GM10248 (cell line): ENCODE data around the gene DQX1.
A peak's percentile ranks its signal among the peaks of the same experiment; 100 is the strongest.
"Not testable (repeated sequence)": the region's sequence is repeated elsewhere in the genome, so short reads cannot be mapped to it uniquely, and the experiment has no call there.

ENCODE experiments used
- CTCF ChIA-PET: fragments of 300-600 bp; sonication (Branson Sonifier 250); formaldehyde crosslinking; extraction: SDS; loops from one replicate; lab custom pipeline; 2021; ENCODE audit warnings: antibody characterized with exemption; lab: Yijun Ruan, JAX
- POLR2A ChIA-PET: fragments of 350-650 bp; sonication (Branson Sonifier 250); formaldehyde crosslinking; extraction: SDS; loops from one replicate; lab custom pipeline; 2020; ENCODE audit warnings: antibody characterized with exemption; lab: Yijun Ruan, JAX
- DNase-seq: peaks from one replicate; pipeline ENCODE4 v3.0.0; 2012; ENCODE audit errors: extremely low spot score
- TF ChIP-seq, protein P1 (sequence below): IDR thresholded peaks from 2 replicates; pipeline ENCODE4 v1.5.1; 2012; ENCODE audit warnings: mild to moderate bottlenecking, low read depth; ENCODE audit errors: extremely low read depth, missing control alignments, control extremely low read depth

DQX1 gene

DNA sequence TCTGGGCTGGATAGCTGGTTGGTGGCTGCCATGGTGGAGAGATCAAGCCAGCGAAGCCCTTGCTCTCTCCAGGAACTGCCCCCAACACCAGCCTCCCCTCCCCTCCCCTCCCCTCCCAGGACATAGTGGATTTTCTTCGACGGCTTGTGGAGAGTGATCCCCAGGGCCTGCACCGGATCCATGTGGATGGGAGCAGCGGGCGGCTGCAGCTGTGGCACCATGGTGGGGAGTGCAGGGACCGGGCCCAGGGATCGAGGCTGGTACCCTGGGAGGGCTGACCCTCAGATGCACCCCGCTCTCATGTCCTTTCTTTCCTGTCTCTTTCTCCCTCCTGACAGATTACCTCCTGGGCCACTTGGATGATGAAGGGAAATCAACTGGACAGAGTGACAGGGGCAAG is 36.1 kb downstream of the DQX1 start:
- no peak for DNase-seq
- POLR2A ChIA-PET: interaction anchor here (0.9 kb wide), 1 partner anchor 11 kb away, joined by 3 read pairs; no protein-coding TSS in a partner anchor
- CTCF ChIA-PET: interaction anchor here (0.9 to 2.5 kb wide), 6 partner anchors 9 to 99 kb away, joined by 3 to 10 read pairs (median 4); partner anchors contain the start of gene LBX2
- TF ChIP-seq, protein P1, sequence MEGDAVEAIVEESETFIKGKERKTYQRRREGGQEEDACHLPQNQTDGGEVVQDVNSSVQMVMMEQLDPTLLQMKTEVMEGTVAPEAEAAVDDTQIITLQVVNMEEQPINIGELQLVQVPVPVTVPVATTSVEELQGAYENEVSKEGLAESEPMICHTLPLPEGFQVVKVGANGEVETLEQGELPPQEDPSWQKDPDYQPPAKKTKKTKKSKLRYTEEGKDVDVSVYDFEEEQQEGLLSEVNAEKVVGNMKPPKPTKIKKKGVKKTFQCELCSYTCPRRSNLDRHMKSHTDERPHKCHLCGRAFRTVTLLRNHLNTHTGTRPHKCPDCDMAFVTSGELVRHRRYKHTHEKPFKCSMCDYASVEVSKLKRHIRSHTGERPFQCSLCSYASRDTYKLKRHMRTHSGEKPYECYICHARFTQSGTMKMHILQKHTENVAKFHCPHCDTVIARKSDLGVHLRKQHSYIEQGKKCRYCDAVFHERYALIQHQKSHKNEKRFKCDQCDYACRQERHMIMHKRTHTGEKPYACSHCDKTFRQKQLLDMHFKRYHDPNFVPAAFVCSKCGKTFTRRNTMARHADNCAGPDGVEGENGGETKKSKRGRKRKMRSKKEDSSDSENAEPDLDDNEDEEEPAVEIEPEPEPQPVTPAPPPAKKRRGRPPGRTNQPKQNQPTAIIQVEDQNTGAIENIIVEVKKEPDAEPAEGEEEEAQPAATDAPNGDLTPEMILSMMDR: no peak

DNA sequence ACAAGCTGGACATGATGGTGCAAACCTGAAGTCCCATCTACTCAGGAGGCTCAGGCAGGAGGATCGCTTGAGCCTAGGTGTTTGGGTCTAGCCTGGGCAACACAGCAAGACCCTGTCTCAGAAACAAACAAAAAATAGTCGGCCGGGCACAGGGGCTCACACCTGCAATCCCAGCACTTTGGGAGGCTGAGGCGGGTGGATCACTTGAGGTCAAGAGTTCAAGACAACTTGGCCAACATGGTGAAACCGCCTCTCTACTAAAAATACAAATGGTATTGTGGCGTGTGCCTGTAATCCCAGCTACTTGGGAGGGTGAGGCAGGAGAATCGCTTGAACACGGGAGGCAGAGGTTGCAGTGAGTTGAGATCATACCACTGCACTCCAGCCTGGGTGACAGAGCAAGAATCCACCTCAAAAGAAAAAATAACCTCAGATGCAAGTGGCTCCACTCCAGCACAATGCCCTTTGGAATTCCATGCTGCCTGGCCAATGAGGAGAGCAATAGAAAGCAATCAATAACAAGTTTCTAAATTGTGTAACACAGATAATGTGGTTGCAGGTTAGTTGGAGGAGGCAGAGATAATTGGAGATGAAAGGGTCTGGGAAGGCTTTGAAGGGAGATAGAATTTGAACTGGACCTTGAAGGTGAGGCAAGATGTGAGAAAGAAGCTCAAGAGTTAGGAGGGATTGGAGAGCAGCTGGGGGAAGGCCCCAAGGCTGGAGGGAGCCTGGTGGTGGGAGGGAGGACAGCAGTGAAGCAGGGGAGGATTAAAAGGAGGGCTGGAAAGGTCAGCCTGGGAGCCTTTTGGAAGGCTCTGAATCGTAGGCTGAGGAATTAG is 37.2 kb downstream of the DQX1 start:
- DNase-seq: no peak
- ChIA-PET POLR2A (interaction anchor here (0.9 kb wide), 1 partner anchor 12 kb away, joined by 3 read pairs; no protein-coding TSS in a partner anchor), CTCF (interaction anchor here (0.6 to 3.3 kb wide), 7 partner anchors 8 to 99 kb away, joined by 3 to 15 read pairs (median 3); partner anchors contain the start of gene LBX2)
- TF ChIP-seq, protein P1: no peak

DNA sequence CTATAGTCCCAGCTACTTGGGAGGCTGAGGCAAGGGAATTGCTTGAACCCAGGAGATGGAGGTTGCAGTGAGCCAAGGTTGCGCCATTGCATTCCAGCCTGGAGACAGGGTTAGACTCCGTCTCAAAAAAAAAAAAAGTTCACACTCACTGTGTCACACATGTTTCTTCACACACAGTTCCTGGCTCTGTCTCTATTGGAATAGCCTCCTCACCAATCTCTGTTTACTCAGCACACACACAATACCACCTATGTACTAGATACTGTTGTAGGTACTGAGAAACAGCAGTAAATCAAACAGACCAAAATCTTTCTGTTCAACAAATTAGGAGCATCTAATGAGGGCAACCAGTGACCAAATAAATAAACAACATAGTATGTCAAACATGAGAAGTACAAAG is 39.9 kb downstream of the DQX1 start:
- POLR2A ChIA-PET: no interaction called here
- no peak for DNase-seq
- TF ChIP-seq, protein P1: no peak
- CTCF ChIA-PET: interaction anchor here (3.3 kb wide), 1 partner anchor 102 kb away, joined by 15 read pairs; no protein-coding TSS in a partner anchor

DNA sequence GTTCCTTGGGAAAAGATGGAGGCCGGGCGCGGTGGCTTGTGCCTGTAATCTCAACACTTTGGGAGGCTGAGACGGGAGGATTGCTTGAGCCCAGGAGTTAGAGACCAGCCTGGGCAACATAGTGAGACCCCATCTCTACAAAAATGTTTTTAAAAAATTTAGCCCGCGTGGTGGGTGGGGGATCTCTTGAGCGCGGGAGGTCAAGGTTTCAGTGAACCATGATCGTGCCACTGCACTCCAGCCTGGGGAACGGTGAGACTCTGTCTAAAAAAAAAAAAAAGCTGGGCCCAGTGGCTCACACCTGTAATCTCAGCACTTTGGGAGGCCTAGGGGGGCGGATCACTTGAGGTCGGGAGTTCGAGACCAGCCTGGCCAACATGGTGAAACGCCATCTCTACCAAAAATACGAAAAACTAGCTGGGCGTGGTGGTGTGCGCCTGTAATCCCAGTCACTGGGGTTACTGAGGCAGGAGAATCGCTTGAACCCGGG is 42.3 kb downstream of the DQX1 start:
- ChIA-PET CTCF (interaction anchor here (1.0 to 5.3 kb wide), 20 partner anchors 9 to 127 kb away, joined by 3 to 106 read pairs (median 10); partner anchors contain the start of genes AUP1, HTRA2, INO80B and LBX2), POLR2A (interaction anchor here (1.9 kb wide), 1 partner anchor 12 kb away, joined by 4 read pairs; the partner anchor contains the start of gene MRPL53)
- not testable (repeated sequence) for DNase-seq

DNA sequence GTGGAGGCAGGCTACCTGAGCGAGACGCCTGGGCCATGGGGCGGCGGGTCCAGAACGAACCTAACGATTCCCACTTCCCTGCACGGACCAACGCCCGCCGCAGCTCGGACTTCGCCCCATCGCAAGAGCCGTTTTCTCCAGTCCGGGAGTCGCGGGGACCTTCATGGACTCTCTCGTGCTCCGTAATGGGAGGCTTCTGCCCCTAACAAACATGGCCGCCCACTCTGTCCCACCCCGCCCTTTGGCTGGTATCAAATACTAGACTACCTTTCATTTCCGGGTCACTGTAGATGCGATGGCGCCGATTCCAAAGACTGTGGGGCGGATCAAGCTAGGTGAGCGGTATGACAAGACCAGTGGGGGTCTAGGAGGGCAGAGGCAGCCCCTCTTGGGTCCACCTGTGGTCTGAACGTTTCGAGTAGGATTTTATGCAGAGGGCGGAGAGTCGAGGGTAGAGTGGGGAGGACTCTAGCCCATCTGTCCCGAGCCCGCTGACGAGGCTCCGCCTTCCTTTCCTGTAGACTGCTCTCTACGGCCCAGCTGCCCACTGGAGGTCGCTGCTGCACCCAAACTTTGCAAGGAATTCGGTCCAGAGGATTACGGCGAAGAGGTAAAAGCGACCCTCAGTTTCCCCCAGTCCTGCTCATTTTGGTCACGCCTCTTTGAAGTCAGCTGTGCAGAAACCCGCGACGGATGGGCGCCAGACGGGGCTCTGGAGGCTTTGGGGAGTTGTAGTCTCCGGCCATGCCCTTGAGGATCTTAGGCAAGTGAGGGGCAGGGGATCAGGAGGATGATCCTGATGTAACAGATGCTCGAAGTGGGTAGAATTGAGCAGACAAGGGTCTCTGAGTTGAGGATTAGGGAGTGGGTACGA is 43.0 kb downstream of the DQX1 start, which contains the start of the genes CCDC142 and TTC31:
TSS of gene CCDC142 (minus strand) at position 198 of the 874 bp plus-strand sequence. CDS start at position 37, 161 bp downstream.
TSS of gene TTC31 (plus strand) at position 281 of the 874 bp plus-strand sequence. CDS start at position 296, 15 bp downstream.
- POLR2A ChIA-PET: interaction anchor here (1.1 to 1.9 kb wide), 2 partner anchors 11 to 28 kb away, joined by 3 to 4 read pairs; partner anchors contain the start of genes INO80B and MRPL53
- TF ChIP-seq, protein P1: peak; percentile 88
- CTCF ChIA-PET: interaction anchor here (0.9 to 5.3 kb wide), 32 partner anchors 9 to 127 kb away, joined by 3 to 106 read pairs (median 6); partner anchors contain the start of genes AUP1, HTRA2, INO80B and LBX2
- DNase-seq: peak; percentile 93
